Measurements from ENCODE around the gene RPS27L.
A peak's percentile ranks its signal among the peaks of the same experiment; 100 is the strongest.

RPS27L gene

DNA sequence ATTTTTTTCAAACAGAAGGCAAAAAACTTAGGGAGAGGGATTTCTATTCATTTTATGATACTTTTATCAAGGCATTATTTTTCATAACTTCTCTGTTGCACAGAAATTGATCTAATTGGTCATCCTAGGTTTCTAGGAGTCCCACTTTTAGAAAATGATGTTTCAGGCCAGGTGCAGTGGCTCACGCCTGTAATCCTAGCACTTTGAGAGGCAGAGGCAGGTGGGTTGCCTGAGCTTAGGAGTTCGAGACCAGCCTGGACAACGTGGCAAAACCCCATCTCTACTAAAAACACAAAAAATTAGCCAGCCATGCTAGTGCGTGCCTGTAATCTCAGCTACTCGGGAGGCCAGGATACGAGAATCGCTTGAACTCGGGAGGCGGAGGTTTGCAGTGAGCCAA, 32.8 kb downstream of the RPS27L start:
- ChIA-PET POLR2A (no interaction called here), CTCF (no interaction called here)
- Histone ChIP-seq H3K9me3 (ENCODE audit: control insufficient read depth, insufficient read depth, low read depth, low read length) (no peaks in the 10 kb centered on the region), H3K4me3 (ENCODE audit: low read depth, low read length) (no peak overlapping the region), H3K27ac (ENCODE audit: extremely low read depth, low read depth, low read length) (no peak overlapping the region), H3K4me1 (ENCODE audit: control insufficient read depth, insufficient read depth, low read length) (peaks cover 2% of the 10 kb centered on the region; the same call in 1 of the 2 replicates), H3K36me3 (ENCODE audit: control insufficient read depth in 2 of 2, insufficient read depth in 1 of 2, low read length in 2 of 2) (peaks cover 0 to 14% of the 10 kb centered on the region in 2 experiments; a peak in 2 of 3 replicates)
- TF ChIP-seq ZBTB7A (tag by site-specific recombination; IDR thresholded peaks at IDR 0.05; ENCODE audit: low read depth) (no peak), ZNF2 (tag by site-specific recombination; IDR thresholded peaks at IDR 0.05) (no peak), ZNF76 (tag by site-specific recombination; IDR thresholded peaks at IDR 0.05; ENCODE audit: borderline replicate concordance, low read depth) (no peak), ZNF174 (tag by site-specific recombination; IDR thresholded peaks at IDR 0.05) (no peak), ZNF341 (tag by site-specific recombination; IDR thresholded peaks at IDR 0.05; ENCODE audit: low read depth) (no peak), SCRT1 (tag by site-specific recombination; IDR thresholded peaks at IDR 0.05; ENCODE audit: borderline replicate concordance) (no peak), BCL11B (tag by site-specific recombination; IDR thresholded peaks at IDR 0.05; ENCODE audit: low read depth) (no peak)
- TF ChIP-seq, protein P1, sequence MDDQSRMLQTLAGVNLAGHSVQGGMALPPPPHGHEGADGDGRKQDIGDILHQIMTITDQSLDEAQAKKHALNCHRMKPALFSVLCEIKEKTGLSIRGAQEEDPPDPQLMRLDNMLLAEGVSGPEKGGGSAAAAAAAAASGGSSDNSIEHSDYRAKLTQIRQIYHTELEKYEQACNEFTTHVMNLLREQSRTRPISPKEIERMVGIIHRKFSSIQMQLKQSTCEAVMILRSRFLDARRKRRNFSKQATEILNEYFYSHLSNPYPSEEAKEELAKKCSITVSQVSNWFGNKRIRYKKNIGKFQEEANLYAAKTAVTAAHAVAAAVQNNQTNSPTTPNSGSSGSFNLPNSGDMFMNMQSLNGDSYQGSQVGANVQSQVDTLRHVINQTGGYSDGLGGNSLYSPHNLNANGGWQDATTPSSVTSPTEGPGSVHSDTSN (CRISPR knock-in tag; IDR thresholded peaks at IDR 0.05), result no peak
- TF ChIP-seq, protein P2, sequence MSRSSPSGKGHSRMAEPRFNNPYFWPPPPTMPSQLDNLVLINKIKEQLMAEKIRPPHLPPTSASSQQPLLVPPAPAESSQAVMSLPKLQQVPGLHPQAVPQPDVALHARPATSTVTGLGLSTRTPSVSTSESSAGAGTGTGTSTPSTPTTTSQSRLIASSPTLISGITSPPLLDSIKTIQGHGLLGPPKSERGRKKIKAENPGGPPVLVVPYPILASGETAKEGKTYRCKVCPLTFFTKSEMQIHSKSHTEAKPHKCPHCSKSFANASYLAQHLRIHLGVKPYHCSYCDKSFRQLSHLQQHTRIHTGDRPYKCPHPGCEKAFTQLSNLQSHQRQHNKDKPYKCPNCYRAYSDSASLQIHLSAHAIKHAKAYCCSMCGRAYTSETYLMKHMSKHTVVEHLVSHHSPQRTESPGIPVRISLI (tag by site-specific recombination; IDR thresholded peaks at IDR 0.05), result no peak
- TF ChIP-seq, protein P3, sequence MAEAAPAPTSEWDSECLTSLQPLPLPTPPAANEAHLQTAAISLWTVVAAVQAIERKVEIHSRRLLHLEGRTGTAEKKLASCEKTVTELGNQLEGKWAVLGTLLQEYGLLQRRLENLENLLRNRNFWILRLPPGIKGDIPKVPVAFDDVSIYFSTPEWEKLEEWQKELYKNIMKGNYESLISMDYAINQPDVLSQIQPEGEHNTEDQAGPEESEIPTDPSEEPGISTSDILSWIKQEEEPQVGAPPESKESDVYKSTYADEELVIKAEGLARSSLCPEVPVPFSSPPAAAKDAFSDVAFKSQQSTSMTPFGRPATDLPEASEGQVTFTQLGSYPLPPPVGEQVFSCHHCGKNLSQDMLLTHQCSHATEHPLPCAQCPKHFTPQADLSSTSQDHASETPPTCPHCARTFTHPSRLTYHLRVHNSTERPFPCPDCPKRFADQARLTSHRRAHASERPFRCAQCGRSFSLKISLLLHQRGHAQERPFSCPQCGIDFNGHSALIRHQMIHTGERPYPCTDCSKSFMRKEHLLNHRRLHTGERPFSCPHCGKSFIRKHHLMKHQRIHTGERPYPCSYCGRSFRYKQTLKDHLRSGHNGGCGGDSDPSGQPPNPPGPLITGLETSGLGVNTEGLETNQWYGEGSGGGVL (tag by site-specific recombination; IDR thresholded peaks at IDR 0.05), result no peak

DNA sequence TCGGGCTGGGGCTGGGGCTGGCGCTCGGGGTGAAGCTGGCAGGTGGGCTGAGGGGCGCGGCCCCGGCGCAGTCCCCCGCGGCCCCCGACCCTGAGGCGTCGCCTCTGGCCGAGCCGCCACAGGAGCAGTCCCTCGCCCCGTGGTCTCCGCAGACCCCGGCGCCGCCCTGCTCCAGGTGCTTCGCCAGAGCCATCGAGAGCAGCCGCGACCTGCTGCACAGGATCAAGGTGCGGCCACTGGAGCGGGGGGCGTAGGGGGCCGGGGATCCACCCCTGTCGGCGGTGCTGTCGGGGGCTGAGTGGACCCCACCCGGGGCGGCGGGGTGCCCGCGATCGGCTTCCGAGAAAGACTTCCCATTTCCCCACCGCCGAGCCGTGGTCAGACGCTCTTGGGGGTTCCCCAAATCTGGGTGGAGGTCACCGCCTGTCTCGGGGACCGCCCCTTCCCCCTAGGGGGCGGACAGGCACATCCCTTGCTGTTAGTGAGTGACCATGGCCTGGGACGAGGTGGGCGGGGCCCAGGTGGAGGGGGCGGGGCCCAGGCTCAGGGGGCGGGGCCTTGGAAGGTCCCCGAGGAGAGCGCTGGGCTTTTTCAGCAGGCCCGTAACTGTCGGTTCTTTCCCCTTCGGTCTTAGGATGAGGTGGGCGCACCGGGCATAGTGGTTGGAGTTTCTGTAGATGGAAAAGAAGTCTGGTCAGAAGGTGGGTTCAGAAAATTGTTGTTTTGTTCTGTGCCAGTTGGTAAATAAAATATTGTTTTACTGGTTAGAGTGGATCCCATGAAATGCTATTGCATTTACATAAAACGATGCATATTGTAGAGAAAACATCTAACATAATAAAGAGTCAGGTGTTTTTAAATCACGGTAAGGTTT, 35.0 kb downstream of the RPS27L start:
- H3K9me3 ChIP-seq (ENCODE audit: control insufficient read depth, insufficient read depth, low read depth, low read length), result no peaks in the 10 kb centered on the region
- CTCF ChIA-PET, result interaction anchor here (0.6 to 0.7 kb wide), 2 partner anchors 25 to 156 kb away, joined by 3 read pairs; no protein-coding TSS in a partner anchor
- POLR2A ChIA-PET, result interaction anchor here (0.7 to 1.0 kb wide), 2 partner anchors 35 to 63 kb away, joined by 3 read pairs; partner anchors contain the start of gene RPS27L
- peak overlapping the region; percentile 60; the same call in 1 of the 2 replicates for H3K27ac ChIP-seq (ENCODE audit: extremely low read depth, low read depth, low read length)
- peak overlapping the region; percentile 71 for H3K4me3 ChIP-seq (ENCODE audit: low read depth, low read length)
- peaks cover 0 to 6% of the 10 kb centered on the region in 2 experiments; a peak in 2 of 3 replicates for H3K36me3 ChIP-seq (ENCODE audit: control insufficient read depth in 2 of 2, insufficient read depth in 1 of 2, low read length in 2 of 2)
- peaks cover 2% of the 10 kb centered on the region; the same call in 1 of the 2 replicates for H3K4me1 ChIP-seq (ENCODE audit: control insufficient read depth, insufficient read depth, low read length)
- TF ChIP-seq SP2 (tag by site-specific recombination; IDR thresholded peaks at IDR 0.05) (peak; percentile 79), ZNF777 (tag by site-specific recombination; IDR thresholded peaks at IDR 0.05; ENCODE audit: borderline replicate concordance) (peak; percentile 50; the same call in 1 of the 2 replicates), ZNF529 (tag by site-specific recombination; IDR thresholded peaks at IDR 0.05; ENCODE audit: insufficient replicate concordance) (no peak), ZBTB48 (tag by site-specific recombination; IDR thresholded peaks at IDR 0.05) (peak; percentile 75), GLIS1 (tag by site-specific recombination; IDR thresholded peaks at IDR 0.05) (peak; percentile 78), BCL11A (tag by site-specific recombination; IDR thresholded peaks at IDR 0.05; ENCODE audit: low read depth) (peak; percentile 82), SP3 (tag by site-specific recombination; IDR thresholded peaks at IDR 0.05) (peak; percentile 77), KLF8 (tag by site-specific recombination; IDR thresholded peaks at IDR 0.05) (peak; percentile 73), ZFP69B (tag by site-specific recombination; IDR thresholded peaks at IDR 0.05) (peak; percentile 82), ZNF335 (tag by site-specific recombination; conservative IDR thresholded peaks at IDR 0.05) (peak; percentile 86), KLF16 (tag by site-specific recombination; IDR thresholded peaks at IDR 0.05) (peak; percentile 46; the same call in 1 of the 2 replicates), KLF1 (tag by site-specific recombination; IDR thresholded peaks at IDR 0.05) (peak; percentile 77), ZNF423 (tag by site-specific recombination; IDR thresholded peaks at IDR 0.05) (peak; percentile 67)
- TF ChIP-seq, protein P4, sequence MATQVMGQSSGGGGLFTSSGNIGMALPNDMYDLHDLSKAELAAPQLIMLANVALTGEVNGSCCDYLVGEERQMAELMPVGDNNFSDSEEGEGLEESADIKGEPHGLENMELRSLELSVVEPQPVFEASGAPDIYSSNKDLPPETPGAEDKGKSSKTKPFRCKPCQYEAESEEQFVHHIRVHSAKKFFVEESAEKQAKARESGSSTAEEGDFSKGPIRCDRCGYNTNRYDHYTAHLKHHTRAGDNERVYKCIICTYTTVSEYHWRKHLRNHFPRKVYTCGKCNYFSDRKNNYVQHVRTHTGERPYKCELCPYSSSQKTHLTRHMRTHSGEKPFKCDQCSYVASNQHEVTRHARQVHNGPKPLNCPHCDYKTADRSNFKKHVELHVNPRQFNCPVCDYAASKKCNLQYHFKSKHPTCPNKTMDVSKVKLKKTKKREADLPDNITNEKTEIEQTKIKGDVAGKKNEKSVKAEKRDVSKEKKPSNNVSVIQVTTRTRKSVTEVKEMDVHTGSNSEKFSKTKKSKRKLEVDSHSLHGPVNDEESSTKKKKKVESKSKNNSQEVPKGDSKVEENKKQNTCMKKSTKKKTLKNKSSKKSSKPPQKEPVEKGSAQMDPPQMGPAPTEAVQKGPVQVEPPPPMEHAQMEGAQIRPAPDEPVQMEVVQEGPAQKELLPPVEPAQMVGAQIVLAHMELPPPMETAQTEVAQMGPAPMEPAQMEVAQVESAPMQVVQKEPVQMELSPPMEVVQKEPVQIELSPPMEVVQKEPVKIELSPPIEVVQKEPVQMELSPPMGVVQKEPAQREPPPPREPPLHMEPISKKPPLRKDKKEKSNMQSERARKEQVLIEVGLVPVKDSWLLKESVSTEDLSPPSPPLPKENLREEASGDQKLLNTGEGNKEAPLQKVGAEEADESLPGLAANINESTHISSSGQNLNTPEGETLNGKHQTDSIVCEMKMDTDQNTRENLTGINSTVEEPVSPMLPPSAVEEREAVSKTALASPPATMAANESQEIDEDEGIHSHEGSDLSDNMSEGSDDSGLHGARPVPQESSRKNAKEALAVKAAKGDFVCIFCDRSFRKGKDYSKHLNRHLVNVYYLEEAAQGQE (tag by site-specific recombination; IDR thresholded peaks at IDR 0.05), result no peak
- TF ChIP-seq, protein P5, sequence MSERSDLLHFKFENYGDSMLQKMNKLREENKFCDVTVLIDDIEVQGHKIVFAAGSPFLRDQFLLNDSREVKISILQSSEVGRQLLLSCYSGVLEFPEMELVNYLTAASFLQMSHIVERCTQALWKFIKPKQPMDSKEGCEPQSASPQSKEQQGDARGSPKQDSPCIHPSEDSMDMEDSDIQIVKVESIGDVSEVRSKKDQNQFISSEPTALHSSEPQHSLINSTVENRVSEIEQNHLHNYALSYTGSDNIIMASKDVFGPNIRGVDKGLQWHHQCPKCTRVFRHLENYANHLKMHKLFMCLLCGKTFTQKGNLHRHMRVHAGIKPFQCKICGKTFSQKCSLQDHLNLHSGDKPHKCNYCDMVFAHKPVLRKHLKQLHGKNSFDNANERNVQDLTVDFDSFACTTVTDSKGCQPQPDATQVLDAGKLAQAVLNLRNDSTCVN (tag by site-specific recombination; optimal IDR thresholded peaks at IDR 0.05), result peak; percentile 38

All from HEK293 (cell line).